GM21619 (cell line): Measurements from ENCODE around the gene RAB3D.

Experiments used
- ATAC-seq: cut with Tn5 transposase; IDR thresholded peaks from one replicate; pipeline ENCODE4 v1.9.1; 2021; ENCODE audit not compliant: unreplicated experiment

The RAB3D gene

DNA sequence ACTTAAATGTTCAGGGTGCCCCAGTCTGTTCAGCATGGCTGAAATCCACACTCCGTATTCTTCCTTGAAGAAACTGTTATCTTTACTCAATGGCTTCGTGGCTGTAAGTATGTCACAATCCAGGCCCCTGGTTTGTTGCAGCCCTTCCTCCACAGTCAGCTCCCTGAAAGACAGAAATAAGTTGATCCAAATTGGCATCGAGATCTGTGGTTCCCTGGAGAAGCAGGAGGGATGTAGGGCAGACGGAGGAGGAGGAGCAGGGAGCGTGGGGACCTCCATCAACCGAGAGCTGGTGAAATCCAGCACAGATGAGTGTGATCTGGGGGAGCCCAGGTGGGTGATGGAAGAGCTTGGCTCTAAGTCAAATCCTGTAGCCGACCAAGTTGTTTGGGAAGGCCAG lies 43.2 kb downstream of the RAB3D start:
- ATAC-seq = no peak

- ATAC-seq = no peak
Observed at GRCh38 chr19:11295665-11296245, 43.7 kb downstream of the RAB3D start, which contains the start of gene TSPAN16. Gene TSPAN16 (plus strand): TSS chr19:11296160. CDS start chr19:11296298, 138 bp downstream.

DNA sequence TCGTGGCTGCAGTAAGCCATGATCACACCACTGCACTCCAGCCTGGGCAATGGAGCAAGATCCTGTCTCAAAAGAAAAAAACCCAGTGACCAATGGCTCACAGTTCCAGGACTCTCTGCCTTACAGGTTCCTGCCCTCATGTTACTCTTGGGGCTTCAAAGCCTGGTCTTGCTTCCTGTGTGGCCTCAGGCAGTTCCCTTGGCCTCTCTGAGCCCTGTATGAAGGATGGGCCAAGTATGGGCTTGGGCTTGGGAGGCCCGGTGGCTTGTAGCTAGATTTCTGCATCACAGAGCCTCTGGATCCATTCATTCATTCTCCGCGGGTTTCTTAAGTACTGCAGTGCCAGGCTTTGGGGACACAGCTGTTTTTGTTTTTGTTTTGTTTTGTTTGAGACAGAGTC lies 44.3 kb downstream of the RAB3D start:
- no peak for ATAC-seq

DNA sequence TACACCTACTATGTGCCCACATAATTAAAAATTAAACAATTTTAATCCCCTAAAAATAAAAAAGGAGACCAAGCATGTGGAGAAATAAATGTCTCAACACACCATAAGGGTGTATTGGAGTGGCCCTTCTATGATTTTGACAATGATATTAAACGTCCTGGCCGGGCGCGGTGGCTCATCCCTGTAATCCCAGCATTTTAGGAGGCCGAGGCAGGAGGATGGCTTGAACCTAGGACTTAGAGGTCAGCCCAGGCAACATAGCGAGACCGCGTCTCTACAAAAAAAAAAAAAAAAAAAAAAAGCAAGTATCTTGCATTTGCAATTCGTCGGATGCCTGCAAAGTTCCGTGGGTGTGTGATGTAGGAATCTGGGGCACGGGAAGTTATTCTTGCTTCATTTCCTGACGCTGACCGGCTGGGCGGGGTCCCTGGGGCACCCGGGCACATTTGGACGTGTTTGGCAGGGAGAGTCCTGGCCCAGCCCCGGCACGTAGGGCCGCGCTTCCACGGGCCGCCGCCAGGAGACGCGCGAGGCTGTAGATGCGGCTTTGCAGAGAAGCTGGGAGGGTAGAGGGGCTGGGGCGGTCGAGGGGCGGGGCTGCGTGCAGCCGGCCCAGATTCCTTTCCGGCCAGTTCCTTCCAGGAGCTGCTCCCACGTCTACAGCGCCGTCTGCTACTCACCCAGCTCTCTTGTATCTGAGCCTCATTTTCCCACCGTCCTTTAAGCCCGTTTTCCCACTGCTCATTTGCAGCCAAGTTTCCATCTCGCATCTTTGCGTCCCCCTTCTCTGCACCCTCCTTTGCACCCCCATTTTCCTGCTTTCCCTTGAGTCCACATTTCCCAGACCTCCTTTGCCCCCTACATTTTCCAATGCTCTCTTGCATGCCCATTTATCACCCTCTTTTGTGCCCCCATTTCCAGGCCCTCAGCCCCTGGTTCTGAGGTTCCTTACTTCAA lies 45.7 kb downstream of the RAB3D start:
- ATAC-seq = no peak

DNA sequence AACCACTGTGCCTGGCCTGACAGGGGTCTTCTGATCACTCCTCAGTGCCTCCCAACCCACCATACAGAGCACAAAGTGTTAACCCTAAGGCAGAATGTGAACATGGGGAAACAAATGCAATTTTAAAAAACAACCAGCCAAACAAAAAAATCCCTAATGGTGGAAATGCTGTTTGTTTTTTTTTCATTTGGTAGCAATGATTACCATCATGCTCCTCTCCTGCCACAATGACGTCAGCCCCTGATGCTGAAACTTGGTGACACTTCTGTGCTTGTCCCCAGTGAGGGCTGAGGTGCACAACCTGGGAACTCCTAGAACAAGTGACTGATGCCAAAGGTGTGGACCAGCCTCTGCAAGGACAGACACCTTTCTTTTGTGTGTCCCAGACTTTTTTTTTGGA lies 47.5 kb downstream of the RAB3D start:
- no peak for ATAC-seq

DNA sequence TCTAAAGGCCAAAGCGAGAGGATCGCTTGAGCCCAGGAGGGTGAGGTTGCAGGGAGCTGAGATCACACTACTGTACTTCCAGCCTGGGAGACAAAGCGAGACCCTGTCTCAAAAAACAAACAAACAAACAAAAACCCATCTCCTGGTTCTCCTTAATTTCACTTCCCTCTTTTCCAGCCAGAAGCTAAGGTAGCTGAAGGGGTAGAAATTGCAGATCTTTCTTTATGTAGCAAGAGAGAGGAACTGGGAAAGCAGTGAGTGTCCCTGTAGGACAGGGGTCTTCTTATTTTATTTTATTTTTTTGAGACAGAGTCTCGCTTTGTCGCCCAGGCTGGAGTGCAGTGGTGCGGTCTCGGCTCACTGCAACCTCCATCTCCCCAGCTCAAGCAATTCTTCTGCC lies 48.0 kb downstream of the RAB3D start:
- ATAC-seq = no peak

GRCh38 chr19:11290256-11290655 lies 49.2 kb downstream of the RAB3D start:
- no peak for ATAC-seq

DNA sequence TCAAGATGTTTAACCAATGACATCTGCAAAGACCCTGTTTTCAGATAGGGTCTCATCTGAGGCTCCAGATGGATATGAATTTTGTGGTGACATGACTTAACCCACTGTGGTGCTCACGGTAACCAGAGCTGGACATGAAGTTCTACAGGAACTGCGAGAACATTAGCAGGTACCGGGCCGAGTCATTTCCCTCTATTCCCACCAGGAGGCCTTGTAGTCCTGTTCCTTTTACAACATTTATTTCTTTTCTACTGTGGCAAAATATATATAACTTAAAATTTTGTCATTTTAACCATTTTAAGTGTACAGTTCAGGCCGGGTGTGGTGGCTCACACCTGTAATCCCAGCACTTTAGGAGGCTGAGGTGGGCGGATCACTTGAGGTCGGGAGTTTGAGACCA lies 51.1 kb downstream of the RAB3D start:
- no peak for ATAC-seq

- ATAC-seq = no peak
Observed at GRCh38 chr19:11286312-11286974, 53.0 kb downstream of the RAB3D start.

DNA sequence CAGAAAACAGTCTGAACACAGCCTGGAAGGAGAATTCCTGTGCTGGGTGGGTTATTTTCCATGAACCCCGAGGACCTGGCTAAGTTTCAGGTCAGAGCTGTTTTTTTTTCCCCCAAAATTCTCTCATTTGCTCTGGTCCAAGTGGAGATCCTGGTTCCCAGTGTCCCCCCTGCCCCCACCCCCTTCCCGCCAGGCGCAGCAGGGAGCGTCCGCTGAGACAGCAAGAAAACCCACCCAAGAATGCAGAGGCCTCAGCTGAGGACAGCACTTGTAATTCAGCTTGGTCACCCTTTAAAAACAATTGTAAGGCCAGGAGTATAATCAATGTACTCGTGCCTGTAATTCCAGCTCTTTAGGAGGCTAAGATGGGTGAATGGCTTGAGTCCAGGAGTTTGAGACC lies 54.9 kb downstream of the RAB3D start:
- ATAC-seq = no peak

DNA sequence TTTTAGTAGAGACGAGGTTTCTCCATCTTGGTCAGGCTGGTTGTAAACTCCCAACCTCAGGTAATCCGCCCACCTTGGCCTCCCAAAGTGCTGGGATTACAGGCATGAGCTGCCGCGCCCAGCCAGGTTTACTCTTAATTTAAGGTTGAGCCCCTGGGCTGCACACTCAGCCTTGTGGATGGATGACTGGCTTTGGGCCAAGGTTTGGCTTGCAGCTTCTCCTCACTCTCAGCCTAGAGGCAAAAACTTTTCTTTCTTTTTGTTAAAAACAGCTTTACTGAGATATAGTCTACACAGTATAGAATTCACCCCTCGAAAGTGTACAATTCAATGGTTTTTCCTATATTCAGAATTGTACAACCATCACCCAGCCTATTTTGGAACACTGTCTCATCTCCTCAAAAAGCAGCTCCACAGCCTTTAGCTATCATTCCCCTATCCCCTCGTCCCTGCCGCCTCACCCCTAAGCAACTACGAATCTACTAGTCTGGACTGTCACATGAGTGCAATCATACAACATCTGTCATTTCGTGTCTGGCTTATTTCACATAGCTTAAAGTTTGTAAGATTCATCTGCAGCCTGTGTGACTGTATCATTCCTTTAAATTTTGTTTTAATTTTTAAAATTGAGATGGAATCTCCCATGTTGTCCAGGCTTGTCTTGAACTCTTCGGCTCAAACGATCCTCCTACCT lies 58.0 kb downstream of the RAB3D start:
- ATAC-seq = no peak

DNA sequence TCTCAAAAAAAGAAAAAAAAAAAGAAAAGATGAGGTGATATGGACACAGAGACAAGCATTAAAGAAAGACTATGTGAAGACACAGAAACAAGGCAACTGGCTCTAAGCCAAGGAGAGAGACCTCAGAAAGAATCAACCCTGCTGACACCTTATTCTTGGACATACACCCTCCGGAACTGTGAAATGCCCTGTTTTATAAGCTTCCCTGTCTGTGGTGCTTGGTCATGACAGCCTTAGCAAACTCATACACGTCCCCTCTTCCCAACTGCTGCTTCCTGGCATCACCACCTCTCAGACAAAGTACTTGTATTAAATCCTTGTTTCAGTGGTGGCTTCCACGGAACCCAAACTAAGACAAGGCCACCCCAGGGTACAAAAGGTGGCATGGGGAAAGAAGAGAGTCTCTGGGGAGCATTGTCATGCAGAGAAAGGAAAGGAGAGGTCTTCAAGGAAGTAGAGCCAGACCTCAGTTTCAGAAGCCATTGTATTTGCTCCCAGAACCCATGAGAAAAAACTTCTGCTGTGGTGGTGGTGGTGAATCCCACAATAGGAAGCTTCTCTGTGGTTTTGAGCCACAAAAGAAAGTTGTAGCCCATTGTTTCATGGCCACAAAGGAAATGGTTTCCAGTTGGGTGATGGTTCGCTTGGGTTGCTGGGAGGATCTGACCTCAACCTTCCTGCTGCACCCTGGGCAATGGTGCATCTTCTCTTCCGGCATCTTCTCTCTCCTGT lies 59.8 kb downstream of the RAB3D start:
- no peak for ATAC-seq

GRCh38 chr19:11278670-11279069 lies 60.8 kb downstream of the RAB3D start:
- no peak for ATAC-seq

GRCh38 chr19:11274533-11275086 lies 64.8 kb downstream of the RAB3D start:
- ATAC-seq = no peak

DNA sequence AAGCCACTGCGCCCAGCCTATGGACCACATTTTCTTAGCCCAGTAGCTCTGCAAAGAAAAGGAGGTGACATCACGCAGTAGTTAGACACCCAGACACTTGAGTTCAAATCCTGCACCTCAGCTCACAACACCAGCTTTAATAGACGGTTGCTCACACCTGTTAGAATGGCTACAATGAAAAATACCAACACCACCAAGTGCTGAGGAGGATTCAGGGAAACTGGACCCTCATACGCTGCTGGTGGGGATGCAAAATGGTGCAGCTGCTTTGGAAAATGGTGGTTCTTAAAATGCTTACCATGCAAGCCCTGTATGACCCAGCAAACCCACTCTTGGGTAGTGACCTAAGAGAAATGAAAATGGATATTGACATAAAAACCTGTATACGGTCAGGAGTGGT lies 65.5 kb downstream of the RAB3D start:
- ATAC-seq = no peak

DNA sequence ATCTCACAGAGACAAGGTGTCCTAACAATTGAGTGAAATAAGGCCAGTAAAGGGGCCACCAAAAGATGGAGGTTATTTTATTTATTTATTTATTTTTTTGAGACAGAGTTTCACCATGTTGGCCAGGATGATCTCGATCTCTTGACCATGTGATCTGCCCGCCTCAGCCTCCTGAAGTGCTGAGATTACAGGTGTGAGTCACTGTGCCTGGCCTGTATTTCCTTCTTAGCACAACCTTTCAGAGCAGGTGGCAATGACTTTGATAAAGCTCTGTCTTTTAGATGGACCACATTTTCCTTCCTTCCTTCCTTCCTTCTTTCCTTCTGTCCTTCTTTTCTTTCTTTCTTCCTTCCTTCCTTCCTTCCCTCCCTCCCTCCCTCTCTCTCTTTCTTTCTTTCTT lies 66.2 kb downstream of the RAB3D start:
- no peak for ATAC-seq
